HepG2 (cell line): Measurements from ENCODE around the gene RAC3. TPM values are rescaled to one million over a fixed set of nuclear protein-coding genes. Genes with fewer than 3 reads are reported as not detected.

Experiments used
- ATAC-seq: fragments of 200-7000 bp; cut with Tn5 transposase; 3 replicates; pipeline ENCODE4 v1.9.1; 2020; ENCODE audit warnings: mild to moderate bottlenecking, moderate library complexity
- BruUV-seq: library from RNA; stranded (reverse); fragments of 400-500 nt; replicated peaks from 2 replicates; lab custom pipeline; 2021; lab: Mats Ljungman, UMichigan
- CTCF ChIA-PET: fragments of 300-600 bp; formaldehyde crosslinking; extraction: SDS; loops from one replicate; lab custom pipeline; 2021; ENCODE audit warnings: low total read pairs, inconsistent platforms, low intra/inter-chr PET ratio; lab: Yijun Ruan, JAX
- POLR2A ChIA-PET: fragments of 350-600 bp; sonication (Branson Sonifier 250); formaldehyde crosslinking; loops from one replicate; lab custom pipeline; 2020; ENCODE audit warnings: antibody characterized with exemption, inconsistent platforms; lab: Yijun Ruan, JAX
- DNase-seq: peaks from one replicate; pipeline ENCODE4 v3.0.0-alpha.2; 2015; ENCODE audit warnings: low spot score
- FAIRE-seq: peaks from 3 replicates; lab custom pipeline; 2011; peaks lifted over from hg19 to GRCh38; lab: Jason Lieb, UNC
- H2AFZ ChIP-seq: one replicate; pipeline ENCODE4 v1.6.1; 2011; ENCODE audit warnings: low read length, inconsistent platforms
- H3K27ac ChIP-seq: fragments of 300-600 bp; 3 replicates; pipeline ENCODE4 v1.8.0; 2011; ENCODE audit warnings: mixed run types, mild to moderate bottlenecking, mixed read lengths, low read length, inconsistent platforms; ENCODE audit not compliant: insufficient read depth; ENCODE audit errors: extremely low read length
- H3K27me3 ChIP-seq, 2 experiments: fragments of 200-600 bp in 1 of 2; 2 replicates in 1 of 2; 3 replicates in 1 of 2; pipeline versions ENCODE4 v1.6.0 to v1.8.0; 2011; ENCODE audit warnings: low read length in 2 of 2, mild to moderate bottlenecking in 2 of 2, moderate library complexity in 2 of 2, inconsistent platforms in 1 of 2; ENCODE audit not compliant: insufficient read depth in 2 of 2, control insufficient read depth in 1 of 2
- H3K36me3 ChIP-seq, 2 experiments: fragments of 200-600 bp in 1 of 2; replicated peaks in 1 of 2; 2 replicates in 1 of 2; 3 replicates in 1 of 2; pipeline versions ENCODE4 v1.5.1 to v1.8.0; 2011; ENCODE audit warnings: low read length in 2 of 2, inconsistent platforms in 1 of 2; ENCODE audit not compliant: insufficient read depth in 2 of 2, control insufficient read depth in 1 of 2
- H3K4me1 ChIP-seq: 2 replicates; pipeline ENCODE4 v1.5.1; 2012; ENCODE audit warnings: low read length, inconsistent platforms; ENCODE audit not compliant: insufficient read depth
- H3K4me2 ChIP-seq: 2 replicates; pipeline ENCODE4 v1.6.0; 2011; ENCODE audit warnings: low read depth, low read length, inconsistent platforms
- H3K4me3 ChIP-seq, 3 experiments: fragments of 200-600 bp in 1 of 3; sonication (generic), shearing (Covaris generic) in 1 of 3; replicated peaks in 1 of 3; 2 replicates each; pipeline ENCODE4 v1.5.1; 2011 to 2016; ENCODE audit warnings: low read length in 3 of 3, inconsistent platforms in 2 of 3, low read depth in 2 of 3, mild to moderate bottlenecking in 2 of 3, control low read depth in 1 of 3, mixed read lengths in 1 of 3; ENCODE audit not compliant: insufficient read depth in 1 of 3
- H3K79me2 ChIP-seq: one replicate; pipeline ENCODE4 v1.6.1; 2011; ENCODE audit warnings: low read length, inconsistent platforms; ENCODE audit not compliant: insufficient read depth
- H3K9ac ChIP-seq: 2 replicates; pipeline ENCODE4 v1.6.0; 2011; ENCODE audit warnings: mild to moderate bottlenecking, low read depth, low read length, inconsistent platforms; ENCODE audit not compliant: insufficient read depth
- H3K9me3 ChIP-seq: 2 replicates; pipeline ENCODE4 v1.5.1; 2012; ENCODE audit warnings: mild to moderate bottlenecking, low read length
- H4K20me1 ChIP-seq: 2 replicates; pipeline ENCODE4 v1.6.0; 2011; ENCODE audit warnings: inconsistent platforms, mild to moderate bottlenecking, low read length, moderate library complexity; ENCODE audit not compliant: insufficient read depth
- ATM ChIP-seq: fragments of 450-650 bp; IDR thresholded peaks from 2 replicates; pipeline ENCODE4 v1.7.1; 2017; ENCODE audit warnings: mild to moderate bottlenecking, borderline replicate concordance
- CBFB ChIP-seq: sonication (generic); formaldehyde crosslinking; IDR thresholded peaks from 2 replicates; pipeline ENCODE4 v1.4.0; 2020; ENCODE audit warnings: missing genetic modification reagents
- E2F2 ChIP-seq: sonication (generic); formaldehyde crosslinking; IDR thresholded peaks from 2 replicates; pipeline ENCODE4 v1.4.0; 2020; ENCODE audit warnings: missing genetic modification reagents, borderline replicate concordance
- EHMT2 ChIP-seq: fragments of 200-600 bp; sonication (generic); IDR thresholded peaks from 2 replicates; pipeline ENCODE4 v1.7.0; 2017; ENCODE audit warnings: antibody characterized with exemption, low read depth, low read length, borderline replicate concordance
- MYC ChIP-seq: sonication (generic); formaldehyde crosslinking; IDR thresholded peaks from 2 replicates; pipeline ENCODE4 v1.9.0; 2021; ENCODE audit warnings: missing genetic modification reagents, borderline replicate concordance
- PHF20 ChIP-seq: sonication (generic); formaldehyde crosslinking; IDR thresholded peaks from 2 replicates; pipeline ENCODE4 v1.5.0; 2020; ENCODE audit warnings: mild to moderate bottlenecking, missing genetic modification reagents
- PLRG1 ChIP-seq: fragments of 450-650 bp; conservative IDR thresholded peaks from 2 replicates; pipeline ENCODE4 v1.6.1; 2016
- RBFOX2 ChIP-seq: fragments of 200-400 bp; formaldehyde crosslinking; IDR thresholded peaks from 2 replicates; pipeline ENCODE4 v1.6.1; 2017; ENCODE audit warnings: low read depth, mild to moderate bottlenecking, low read length
- SOX6 ChIP-seq, 2 experiments: fragments of 450-650 bp in 1 of 2; sonication (generic) in 1 of 2; formaldehyde crosslinking in 1 of 2; IDR thresholded peaks; 2 replicates each; pipeline versions ENCODE4 v1.4.0 to v1.6.1; 2017 to 2020; ENCODE audit warnings: antibody characterized with exemption in 1 of 2, mild to moderate bottlenecking in 1 of 2, missing genetic modification reagents in 1 of 2
- TAF1 ChIP-seq: sonication (generic); formaldehyde crosslinking; IDR thresholded peaks from 2 replicates; pipeline ENCODE4 v1.4.0; 2020; ENCODE audit warnings: missing genetic modification reagents
- ZNF446 ChIP-seq: sonication (generic); formaldehyde crosslinking; IDR thresholded peaks from 2 replicates; pipeline ENCODE4 v1.5.0; 2020; ENCODE audit warnings: mild to moderate bottlenecking, missing genetic modification reagents
- ZNF792 ChIP-seq: IDR thresholded peaks from 2 replicates; pipeline ENCODE4 v1.6.1; 2016
- WGBS: methylation state at CpG from one replicate; pipeline ENCODE4 v1.1.6; 2017; ENCODE audit warnings: low lambda C conversion rate; 5-methylcytosine and 5-hydroxymethylcytosine counted together
- in situ Hi-C: cut with HindIII; loops from 2 replicates; pipeline ENCODE4 v1.10.0; 2017; ENCODE audit warnings: low pct_unique_long_range_greater_than_20kb; ENCODE audit not compliant: extremely low pct_ligation_motif_present
- intact Hi-C: fragments of 100-400 bp; cut with micrococcal nuclease; formaldehyde crosslinking; loops from one replicate; pipeline ENCODE4 v1.10.0; 2022; ENCODE audit not compliant: unreplicated experiment
- polyA plus RNA-seq, 8 experiments: library from polyadenylated mRNA; depleted of rRNA in 3 of 8; stranded (reverse) in 7 of 8; unstranded in 1 of 8; fragments of >200 nt; fragmentation: Illumina TruSeq in 4 of 8; extraction: Trizol in 4 of 8; gene quantifications; 2 replicates each; pipeline versions ENCODE4 v1.2.1 to v1.2.3, GENCODE V29; 2011 to 2016; ENCODE audit warnings: low read depth in 4 of 8, missing spikeins in 1 of 8, mixed read lengths in 1 of 8; ENCODE audit not compliant: insufficient read depth in 1 of 8
- total RNA-seq, 5 experiments: library from RNA; depleted of rRNA; stranded (reverse); fragments of >200 nt; fragmentation: Illumina TruSeq; extraction: Trizol; gene quantifications; 2 replicates each; pipeline ENCODE4 v1.2.3, GENCODE V29; 2016; ENCODE audit warnings: low read depth in 1 of 5
- TF ChIP-seq, protein P1 (sequence below): sonication (generic); formaldehyde crosslinking; conservative IDR thresholded peaks from 2 replicates; pipeline ENCODE4 v1.4.0; 2020; ENCODE audit warnings: missing genetic modification reagents
- TF ChIP-seq, protein P2 (sequence below): sonication (generic); formaldehyde crosslinking; IDR thresholded peaks from 2 replicates; pipeline ENCODE4 v1.5.0; 2020; ENCODE audit warnings: mild to moderate bottlenecking, low read depth, missing genetic modification reagents, borderline replicate concordance
- TF ChIP-seq, protein P3 (sequence below): sonication (generic); formaldehyde crosslinking; IDR thresholded peaks from 2 replicates; pipeline ENCODE4 v1.5.0; 2020; ENCODE audit warnings: mild to moderate bottlenecking, missing genetic modification reagents, moderate library complexity

Gene RAC3
- total and polyA plus RNA-seq, 2 of the 13 experiments (the other 11 are each of a cell fraction or from before 2014, with no cell fraction given): 10.5 to 21.3 TPM

DNA sequence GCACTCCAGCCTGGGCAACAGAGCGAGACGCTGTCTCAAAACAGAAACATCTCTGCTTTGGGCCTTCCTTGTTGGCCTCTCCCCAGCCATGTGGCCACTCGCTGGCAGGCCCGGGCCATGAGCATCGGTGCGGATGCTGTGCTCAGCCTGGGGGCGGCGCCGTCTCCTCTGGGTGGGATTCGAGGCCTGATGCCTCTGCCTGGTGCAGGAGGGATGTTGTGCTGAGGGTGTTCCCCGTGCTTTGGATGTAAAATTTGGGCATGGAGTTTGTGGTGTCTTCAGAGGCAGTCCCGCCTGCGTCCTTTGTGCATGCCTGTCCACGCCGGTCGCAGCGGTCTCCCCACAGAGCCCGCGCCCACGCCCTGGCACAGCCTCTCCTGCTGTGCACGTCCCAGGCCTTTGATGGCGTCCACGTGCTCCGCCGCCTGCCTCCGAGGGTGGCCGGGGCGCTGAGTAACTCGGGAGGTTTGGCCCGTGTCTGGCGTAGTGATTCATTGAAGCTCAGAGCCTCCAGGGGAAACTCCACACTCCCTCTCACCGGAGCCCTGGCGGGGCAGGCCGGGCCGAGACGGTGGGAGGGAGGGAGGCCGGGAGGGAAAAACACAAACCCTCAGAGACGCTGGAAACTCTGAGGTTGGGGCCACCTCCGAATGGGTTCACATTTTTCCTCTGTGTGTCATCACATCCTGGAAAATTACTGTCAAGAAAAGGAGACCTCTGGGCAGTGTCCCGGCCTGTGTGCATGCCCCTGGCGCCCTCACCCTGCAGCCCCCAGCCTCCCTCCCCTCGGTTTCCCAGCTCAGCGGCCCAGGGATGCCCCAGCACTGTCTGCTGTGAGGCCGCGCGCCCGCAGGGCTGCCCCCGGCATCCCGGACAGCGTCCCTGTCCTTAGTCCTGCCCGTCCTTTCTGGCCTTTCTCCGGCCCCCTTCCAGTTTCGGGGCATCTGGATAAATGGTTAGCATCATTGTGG is 27.8 kb upstream of the RAC3 start:
- CTCF ChIA-PET: interaction anchor here (1.6 kb wide), 1 partner anchor 44 kb away, joined by 14 read pairs; no protein-coding TSS in a partner anchor
- Histone ChIP-seq H3K4me1 (peaks cover 76% of the 10 kb centered on the region), H3K27me3 (no peaks in the 10 kb centered on the region), H3K79me2 (peaks cover 56% of the 10 kb centered on the region), H3K4me3 (peak overlapping the region in 1 of 3 experiments; percentile 29; a peak in 1 of 6 replicates), H2AFZ (no peak overlapping the region), H3K4me2 (peak overlapping the region; percentile 36), H4K20me1 (no peaks in the 10 kb centered on the region), H3K27ac (peak overlapping the region; percentile 95), H3K36me3 (peaks cover 17 to 28% of the 10 kb centered on the region in 2 experiments), H3K9ac (peak overlapping the region; percentile 50), H3K9me3 (no peaks in the 10 kb centered on the region)
- in situ Hi-C loops (no loop called here), intact Hi-C loops (no loop called here)
- WGBS: 61% methylated on average over 51 of the region's 53 CpGs
- DNase-seq (peak; percentile 92), ATAC-seq (peak; percentile 8), FAIRE-seq (peak; percentile 71)
- POLR2A ChIA-PET: interaction anchor here (0.6 to 16.1 kb wide), 16 partner anchors 10 to 166 kb away, joined by 3 to 470 read pairs (median 4); partner anchors contain the start of genes CENPX, DCXR, LRRC45 and NOTUM
- BruUV-seq: no TSS peak
- no peak for TF ChIP-seq PLRG1
- TF ChIP-seq SOX6 (IDR thresholded peaks at IDR 0.05): no peak
- peak; percentile 61 for TF ChIP-seq SOX6 (CRISPR knock-in tag; IDR thresholded peaks at IDR 0.05)
- peak; percentile 61 for TF ChIP-seq TAF1 (CRISPR knock-in tag)
- TF ChIP-seq RBFOX2: peak; percentile 97
- TF ChIP-seq, protein P1, sequence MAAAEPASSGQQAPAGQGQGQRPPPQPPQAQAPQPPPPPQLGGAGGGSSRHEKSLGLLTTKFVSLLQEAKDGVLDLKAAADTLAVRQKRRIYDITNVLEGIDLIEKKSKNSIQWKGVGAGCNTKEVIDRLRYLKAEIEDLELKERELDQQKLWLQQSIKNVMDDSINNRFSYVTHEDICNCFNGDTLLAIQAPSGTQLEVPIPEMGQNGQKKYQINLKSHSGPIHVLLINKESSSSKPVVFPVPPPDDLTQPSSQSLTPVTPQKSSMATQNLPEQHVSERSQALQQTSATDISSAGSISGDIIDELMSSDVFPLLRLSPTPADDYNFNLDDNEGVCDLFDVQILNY (CRISPR knock-in tag): no peak
- peak; percentile 89 for TF ChIP-seq ZNF792
- TF ChIP-seq, protein P2, sequence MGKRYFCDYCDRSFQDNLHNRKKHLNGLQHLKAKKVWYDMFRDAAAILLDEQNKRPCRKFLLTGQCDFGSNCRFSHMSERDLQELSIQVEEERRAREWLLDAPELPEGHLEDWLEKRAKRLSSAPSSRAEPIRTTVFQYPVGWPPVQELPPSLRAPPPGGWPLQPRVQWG: no peak
- TF ChIP-seq ATM: no peak
- no peak for TF ChIP-seq ZNF446 (CRISPR knock-in tag)
- no peak for TF ChIP-seq EHMT2
- peak; percentile 26; the same call in 1 of the 2 replicates for TF ChIP-seq CBFB (CRISPR knock-in tag)
- no peak for TF ChIP-seq PHF20 (CRISPR knock-in tag)
- TF ChIP-seq MYC: peak; percentile 95
- TF ChIP-seq, protein P3, sequence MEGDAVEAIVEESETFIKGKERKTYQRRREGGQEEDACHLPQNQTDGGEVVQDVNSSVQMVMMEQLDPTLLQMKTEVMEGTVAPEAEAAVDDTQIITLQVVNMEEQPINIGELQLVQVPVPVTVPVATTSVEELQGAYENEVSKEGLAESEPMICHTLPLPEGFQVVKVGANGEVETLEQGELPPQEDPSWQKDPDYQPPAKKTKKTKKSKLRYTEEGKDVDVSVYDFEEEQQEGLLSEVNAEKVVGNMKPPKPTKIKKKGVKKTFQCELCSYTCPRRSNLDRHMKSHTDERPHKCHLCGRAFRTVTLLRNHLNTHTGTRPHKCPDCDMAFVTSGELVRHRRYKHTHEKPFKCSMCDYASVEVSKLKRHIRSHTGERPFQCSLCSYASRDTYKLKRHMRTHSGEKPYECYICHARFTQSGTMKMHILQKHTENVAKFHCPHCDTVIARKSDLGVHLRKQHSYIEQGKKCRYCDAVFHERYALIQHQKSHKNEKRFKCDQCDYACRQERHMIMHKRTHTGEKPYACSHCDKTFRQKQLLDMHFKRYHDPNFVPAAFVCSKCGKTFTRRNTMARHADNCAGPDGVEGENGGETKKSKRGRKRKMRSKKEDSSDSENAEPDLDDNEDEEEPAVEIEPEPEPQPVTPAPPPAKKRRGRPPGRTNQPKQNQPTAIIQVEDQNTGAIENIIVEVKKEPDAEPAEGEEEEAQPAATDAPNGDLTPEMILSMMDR (CRISPR knock-in tag): peak; percentile 51
- no peak for TF ChIP-seq E2F2 (CRISPR knock-in tag)
